Stimulated activated CD8-positive, alpha-beta memory T cell treated with anti-CD3 and anti-CD28 coated beads, Interleukin-4, amount 100 ng/mL, for 24 hours (primary cell): Measurements from ENCODE around the gene SLC35F6.

Experiments used
- DNase-seq: peaks from one replicate; pipeline ENCODE4 v3.0.0-alpha.2; 2020; ENCODE audit warnings: low read depth

Gene SLC35F6, protein sequence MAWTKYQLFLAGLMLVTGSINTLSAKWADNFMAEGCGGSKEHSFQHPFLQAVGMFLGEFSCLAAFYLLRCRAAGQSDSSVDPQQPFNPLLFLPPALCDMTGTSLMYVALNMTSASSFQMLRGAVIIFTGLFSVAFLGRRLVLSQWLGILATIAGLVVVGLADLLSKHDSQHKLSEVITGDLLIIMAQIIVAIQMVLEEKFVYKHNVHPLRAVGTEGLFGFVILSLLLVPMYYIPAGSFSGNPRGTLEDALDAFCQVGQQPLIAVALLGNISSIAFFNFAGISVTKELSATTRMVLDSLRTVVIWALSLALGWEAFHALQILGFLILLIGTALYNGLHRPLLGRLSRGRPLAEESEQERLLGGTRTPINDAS

DNA sequence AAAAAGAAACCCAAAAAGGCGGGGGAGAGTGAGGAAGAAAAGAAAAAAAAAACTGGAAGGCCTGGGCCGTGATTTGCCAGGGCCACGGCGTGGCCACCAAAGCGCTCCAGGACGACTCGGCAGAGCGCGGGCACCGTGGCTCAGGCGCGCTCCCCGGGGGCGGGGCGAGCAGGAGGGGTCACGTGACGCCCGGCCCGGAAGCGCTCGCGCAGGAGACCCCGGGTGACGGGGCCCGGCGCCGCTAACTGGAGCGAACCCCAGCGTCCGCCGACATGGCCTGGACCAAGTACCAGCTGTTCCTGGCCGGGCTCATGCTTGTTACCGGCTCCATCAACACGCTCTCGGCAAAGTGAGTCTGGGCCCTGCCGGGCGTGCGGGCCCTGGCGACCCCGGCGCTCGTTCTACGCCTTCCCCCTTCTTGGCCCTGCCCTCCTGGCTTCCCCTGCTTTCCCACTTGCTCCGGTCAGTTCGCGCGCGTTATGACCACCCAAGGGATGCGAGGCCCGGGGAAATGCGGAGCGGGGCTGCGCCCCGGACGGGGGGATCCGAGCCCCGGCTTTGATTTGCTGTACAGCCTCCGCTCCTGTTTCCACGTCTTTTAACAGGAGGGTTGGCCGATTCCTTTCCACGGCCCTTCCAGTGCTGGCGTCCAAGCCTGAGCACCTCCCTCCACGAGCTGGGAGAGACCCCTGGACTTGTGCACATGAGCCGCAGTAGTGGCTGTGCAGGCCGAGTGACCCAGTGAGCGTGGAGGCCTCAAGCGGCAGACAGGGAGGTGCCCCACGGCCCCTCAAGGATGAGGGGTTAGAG lies at the start of gene SLC35F6:
Gene SLC35F6, plus strand, starts transcription at position 207 of the 810 bp plus-strand sequence. Its CDS starts 66 bp downstream, at position 273.
- peak; percentile 74 for DNase-seq

DNA sequence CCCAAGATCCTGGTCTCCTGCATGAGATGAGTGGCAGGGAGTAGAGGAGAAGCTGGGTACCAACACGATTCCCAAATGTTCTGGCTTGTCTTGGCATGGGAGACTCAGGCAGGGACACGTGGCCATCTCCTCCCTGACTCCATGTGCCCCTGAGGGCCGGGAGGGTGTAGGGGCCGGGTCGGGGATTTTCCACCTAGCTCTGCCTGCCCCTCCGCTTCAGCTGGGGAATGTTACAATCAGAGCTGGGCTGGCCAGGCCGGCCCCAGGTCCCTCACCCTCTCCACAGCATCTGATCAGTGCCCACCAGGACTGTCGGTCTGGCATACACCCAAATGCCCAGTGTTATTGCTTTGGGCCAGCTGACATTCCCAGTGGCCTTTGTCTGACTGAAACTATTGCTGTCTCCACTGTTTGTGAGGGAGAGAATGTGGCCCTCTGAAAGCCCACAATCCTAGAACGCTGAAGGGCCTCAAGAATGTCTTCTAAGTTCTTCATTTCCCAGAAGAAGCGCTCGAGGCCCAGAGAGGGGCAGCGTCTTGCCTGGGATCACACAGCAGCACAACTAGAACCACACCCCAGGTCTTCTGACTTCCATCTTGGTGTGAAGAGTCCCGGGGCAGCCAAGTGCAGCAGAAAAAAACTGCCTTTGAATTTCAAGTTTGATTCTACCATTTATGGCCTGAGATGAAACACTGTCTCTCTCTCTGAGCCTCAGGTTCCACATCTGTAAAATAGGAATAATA lies 48.4 kb upstream of the SLC35F6 start:
- DNase-seq, result no peak

DNA sequence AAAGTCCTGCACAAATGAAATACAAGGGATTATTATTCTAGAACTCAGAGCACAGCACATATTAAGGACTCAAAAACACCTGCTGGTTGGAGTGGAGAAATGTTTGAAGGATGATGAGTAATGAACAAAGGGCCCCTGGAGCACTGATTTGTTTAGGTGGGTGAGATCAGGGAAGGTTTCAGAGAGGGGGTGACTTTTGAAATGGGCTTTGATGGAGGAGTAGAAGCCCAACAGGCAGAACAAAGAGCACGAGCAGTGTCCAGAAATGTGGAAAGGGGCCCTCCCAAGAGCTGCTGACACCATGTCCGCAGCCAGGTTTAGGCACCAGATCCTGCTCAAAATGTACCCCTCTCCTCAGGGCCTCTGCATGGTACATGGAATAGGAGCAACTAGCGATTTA lies 47.7 kb upstream of the SLC35F6 start:
- no peak for DNase-seq

GRCh38 chr2:26716769-26717168 lies 47.3 kb upstream of the SLC35F6 start:
- no peak for DNase-seq

- DNase-seq, result no peak
These were observed 46.7 kb upstream of the SLC35F6 start for GRCh38 chr2:26717362-26717761.

DNA sequence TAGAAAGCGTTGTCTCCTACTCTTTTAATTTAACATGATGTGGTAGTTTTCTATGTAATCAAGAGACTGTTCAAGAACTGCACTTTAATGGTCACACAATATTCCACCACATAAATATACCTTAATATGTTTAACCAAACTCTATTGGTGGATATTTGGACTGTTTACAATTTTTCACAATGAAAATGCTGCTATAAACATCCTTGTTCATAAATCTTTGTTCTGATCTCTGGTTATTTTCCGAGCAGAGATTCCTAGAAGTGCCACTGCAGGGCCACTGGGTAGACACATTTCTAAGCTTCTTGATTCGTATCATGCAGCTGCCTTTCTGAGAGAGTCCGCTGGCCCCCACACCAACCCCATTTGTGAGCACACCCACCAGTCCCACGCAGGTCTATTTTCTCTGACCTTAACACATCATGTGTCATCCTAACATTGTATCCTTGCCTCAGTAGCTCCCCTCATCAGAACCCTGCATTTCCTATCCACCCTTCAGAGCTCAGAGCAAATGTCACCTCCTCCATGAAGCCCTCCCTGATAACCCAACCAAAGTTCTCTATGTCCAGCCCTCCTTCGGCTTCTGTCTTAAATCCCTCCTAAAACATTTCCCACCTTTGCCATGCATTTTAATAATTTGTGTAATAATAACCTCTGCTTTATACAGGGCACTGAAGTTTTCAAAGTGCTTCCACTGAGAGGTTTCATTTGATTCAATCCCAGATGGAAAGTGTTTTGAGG lies 45.0 kb upstream of the SLC35F6 start:
- no peak for DNase-seq

DNA sequence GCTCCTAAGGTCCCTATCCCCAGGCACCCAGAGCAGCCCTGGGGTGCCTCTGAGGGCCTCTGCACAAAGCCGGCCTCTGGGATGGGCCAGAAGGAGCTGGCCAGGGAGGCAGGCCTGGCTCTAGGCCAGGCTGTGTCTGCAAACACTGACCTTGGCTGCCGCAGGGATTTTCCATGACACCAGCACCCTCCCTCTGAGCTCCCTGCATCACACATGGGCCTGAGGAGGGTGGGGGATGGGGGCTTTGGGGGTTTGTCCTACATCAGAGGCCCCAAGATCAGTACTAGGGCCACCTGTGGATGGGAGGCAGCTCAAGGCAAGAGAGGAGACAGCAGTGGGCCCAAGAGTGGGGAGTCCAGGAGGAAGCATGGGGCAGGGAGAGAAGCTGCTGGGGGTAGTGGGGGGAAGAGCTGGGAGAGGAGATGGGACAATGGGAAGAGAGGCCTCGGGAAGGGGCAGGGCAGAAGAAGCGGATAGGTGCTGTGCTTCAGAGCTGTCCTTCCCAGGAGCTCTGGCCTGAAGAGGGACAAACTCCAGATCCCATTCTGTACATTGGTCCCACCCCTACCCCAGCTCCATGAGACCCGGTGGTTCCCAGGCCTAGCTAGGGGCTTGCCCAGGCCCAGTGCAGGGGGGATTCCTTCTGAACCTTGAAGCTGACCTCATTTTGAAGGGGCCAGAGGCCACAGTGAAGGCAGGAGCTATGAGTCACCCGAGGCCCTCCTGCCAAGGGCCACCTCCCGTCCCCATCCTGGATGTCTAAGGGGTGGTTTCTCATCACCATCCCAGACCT lies 43.6 kb upstream of the SLC35F6 start:
- no peak for DNase-seq

DNA sequence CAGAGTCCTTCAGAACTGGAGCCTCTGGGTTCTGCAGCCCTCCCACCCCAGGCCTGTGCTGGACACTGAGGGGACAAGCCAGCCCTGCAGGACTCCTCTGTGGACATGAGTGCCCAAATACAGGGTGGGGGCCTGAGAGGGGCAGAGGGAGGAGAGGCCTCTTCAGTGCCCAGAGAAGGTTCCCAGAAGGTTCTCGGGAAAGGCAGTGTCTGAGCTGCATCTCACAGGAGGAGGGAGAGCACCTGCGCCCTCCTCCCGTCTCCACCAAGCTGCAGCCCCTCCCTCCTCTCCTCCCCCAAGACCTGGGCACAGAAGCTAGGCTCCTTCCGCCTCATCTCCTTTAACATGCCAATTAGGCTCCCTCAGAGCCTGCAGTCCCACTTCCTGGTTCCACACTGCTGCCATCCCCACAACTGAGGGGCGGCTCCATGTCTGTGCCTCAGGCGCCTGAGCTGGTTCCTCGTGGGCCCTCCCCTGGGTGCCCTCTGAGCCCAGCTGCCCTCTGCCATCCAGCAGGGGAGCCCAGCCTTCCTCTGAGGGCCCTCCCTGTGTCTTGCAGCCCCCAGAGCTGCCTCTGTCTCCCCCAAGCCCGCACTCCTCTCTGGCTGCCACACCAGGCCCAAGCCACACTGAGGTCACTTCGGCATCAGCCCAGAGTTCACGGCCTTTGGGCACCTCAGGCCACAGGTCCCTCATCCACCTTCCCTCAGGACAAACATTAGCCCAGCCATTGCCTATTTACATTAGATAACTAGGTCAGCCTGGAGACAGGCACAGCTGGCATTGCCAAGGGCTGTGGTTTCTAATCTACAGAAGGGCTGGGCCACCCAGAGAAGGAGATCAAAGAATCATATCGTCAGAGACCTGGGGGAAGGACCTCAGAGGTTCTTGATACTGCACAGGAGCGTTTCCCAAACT lies 42.7 kb upstream of the SLC35F6 start:
- no peak for DNase-seq

GRCh38 chr2:26722328-26722727 lies 41.8 kb upstream of the SLC35F6 start:
- DNase-seq, result no peak

DNA sequence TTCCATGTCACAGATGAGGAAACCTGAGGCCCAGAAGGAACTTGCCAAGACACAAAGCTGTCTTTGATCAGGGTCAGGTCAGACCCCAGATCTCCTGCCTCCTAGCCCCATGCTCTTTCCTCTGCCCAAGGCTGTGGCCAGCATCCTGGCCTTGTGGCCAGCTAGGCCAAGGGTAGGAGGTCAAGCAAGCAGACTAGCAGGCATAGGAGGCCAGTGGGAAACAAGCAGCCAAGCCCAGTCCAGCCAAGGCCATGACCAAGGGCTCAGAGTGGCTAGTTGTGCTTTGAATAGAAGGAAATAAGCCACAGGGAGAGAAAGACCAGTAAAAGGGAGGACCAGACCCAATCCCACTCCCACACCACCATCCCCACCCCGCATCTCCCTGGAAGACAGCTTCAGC lies 41.2 kb upstream of the SLC35F6 start:
- no peak for DNase-seq

GRCh38 chr2:26723475-26723874 lies 40.6 kb upstream of the SLC35F6 start:
- DNase-seq, result no peak

DNA sequence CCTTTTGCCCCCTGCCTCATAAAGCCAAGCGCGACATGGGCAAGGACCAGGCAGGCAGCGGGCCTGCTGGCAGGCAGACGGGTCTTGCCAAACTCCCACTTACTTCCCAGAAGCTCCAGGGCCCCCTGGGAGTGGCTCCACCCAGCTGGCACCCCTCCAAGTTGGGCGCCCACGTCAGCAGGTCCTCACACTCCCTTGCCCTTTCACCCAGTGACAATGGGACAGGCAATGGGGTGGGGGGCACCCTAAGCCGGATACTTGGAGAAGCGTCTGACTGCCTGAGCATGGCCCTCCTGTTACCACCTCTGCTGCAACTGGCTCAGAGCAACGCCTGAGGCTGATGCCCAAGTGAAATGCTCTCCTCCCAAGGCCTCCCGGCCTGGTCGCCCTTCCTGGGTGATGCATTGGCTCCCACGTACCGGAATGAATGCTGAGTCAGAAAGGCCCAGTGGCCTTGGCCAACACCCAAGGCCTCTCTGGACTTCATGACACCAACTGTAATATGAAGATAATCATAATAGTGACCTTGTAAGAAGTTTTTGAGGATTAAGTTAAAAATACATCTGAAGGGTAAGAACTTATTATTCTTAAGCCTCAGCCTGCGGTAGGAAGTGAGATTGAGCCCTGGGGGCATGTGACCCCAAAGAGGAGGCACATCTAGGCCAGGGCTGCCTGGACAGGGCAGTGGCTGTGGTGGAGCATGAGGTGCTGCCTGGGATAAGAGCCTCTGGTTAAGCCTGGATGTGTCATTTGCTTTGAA lies 39.9 kb upstream of the SLC35F6 start:
- no peak for DNase-seq

GRCh38 chr2:26724784-26725520 lies 39.1 kb upstream of the SLC35F6 start:
- DNase-seq, result no peak

DNA sequence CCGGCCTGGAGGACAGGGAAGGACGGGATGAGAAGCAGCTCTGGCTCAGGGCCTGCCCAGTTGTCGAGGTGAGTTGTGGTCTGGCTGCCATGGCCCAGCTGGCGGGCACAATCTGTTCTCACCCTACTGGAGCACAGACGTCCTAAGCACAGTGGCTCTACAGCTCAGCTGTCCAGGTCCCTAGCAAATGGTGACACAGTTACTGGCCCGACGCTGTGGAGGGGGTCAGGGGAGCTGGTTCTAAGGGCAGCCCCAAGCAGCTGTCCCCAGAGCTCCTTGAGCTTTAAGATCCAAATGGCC lies 38.6 kb upstream of the SLC35F6 start:
- no peak for DNase-seq

DNA sequence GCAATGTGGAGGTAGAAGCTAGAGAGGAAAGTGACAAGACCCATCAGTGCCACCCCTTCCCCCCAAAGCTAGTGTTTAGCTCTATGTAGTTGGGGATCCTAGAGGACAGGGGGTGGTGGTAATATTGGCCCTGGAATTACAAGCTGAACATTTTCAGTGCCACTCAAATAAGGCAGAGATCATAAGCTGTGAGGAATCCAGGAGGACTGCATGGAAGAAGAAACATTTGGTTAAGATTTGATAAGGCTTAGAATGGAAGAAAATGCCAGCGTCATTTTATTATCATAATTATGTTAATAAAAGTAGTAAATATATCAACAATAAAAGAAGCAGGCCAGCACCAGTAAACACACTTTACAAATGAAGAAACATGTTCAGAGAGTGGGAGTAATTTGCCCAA lies 37.9 kb upstream of the SLC35F6 start:
- no peak for DNase-seq

DNA sequence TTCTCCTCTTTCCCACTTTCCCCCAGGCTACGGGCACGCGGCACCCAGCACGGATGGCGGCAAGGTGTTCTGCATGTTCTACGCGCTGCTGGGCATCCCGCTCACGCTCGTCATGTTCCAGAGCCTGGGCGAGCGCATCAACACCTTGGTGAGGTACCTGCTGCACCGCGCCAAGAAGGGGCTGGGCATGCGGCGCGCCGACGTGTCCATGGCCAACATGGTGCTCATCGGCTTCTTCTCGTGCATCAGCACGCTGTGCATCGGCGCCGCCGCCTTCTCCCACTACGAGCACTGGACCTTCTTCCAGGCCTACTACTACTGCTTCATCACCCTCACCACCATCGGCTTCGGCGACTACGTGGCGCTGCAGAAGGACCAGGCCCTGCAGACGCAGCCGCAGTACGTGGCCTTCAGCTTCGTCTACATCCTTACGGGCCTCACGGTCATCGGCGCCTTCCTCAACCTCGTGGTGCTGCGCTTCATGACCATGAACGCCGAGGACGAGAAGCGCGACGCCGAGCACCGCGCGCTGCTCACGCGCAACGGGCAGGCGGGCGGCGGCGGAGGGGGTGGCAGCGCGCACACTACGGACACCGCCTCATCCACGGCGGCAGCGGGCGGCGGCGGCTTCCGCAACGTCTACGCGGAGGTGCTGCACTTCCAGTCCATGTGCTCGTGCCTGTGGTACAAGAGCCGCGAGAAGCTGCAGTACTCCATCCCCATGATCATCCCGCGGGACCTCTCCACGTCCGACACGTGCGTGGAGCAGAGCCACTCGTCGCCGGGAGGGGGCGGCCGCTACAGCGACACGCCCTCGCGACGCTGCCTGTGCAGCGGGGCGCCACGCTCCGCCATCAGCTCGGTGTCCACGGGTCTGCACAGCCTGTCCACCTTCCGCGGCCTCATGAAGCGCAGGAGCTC lies 36.2 kb upstream of the SLC35F6 start:
- DNase-seq, result no peak

DNA sequence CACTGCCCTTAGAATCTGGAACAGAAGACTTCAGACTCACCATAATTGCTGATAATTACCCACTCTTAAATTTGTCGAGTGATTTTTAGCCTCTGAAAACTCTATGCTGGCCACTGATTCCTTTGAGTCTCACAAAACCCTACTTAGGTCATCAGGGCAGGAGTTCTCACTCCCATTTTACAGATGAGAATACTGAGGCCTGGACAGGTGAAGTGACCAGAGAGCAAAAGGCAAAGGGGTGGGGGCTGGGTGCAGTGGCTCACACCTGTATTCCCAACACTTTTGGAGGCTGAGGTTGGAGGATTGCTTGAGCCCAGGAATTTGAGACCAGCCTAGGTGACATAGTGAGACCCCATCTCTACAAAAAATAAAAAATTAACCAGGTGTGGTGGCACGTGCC lies 34.8 kb upstream of the SLC35F6 start:
- DNase-seq, result no peak
